OCI-LY3 (cell line): ENCODE measurements around the gene HCRTR1.

Experiments used
- H2AFZ ChIP-seq: fragments of 200-600, 300-600 bp; shearing (Covaris generic); 2 replicates; pipeline ENCODE4 v1.6.0; 2014; ENCODE audit warnings: antibody characterized with exemption, low read depth, low read length
- H3K27ac ChIP-seq: fragments of 200-600, 300-600 bp; sonication (generic); 2 replicates; pipeline ENCODE4 v1.5.1; 2014; ENCODE audit warnings: mild to moderate bottlenecking, low read length, moderate library complexity, mixed read lengths
- H3K27me3 ChIP-seq: fragments of 200-600, 300-600 bp; sonication (generic); 2 replicates; pipeline ENCODE4 v1.6.1; 2014; ENCODE audit warnings: low read depth, low read length, mixed read lengths
- H3K36me3 ChIP-seq: fragments of 200-600, 300-600 bp; sonication (generic); replicated peaks from 2 replicates; pipeline ENCODE3; 2014; ENCODE audit warnings: low read depth, low read length, mixed read lengths
- H3K4me1 ChIP-seq: fragments of 300-600, 200-600 bp; sonication (generic); 2 replicates; pipeline ENCODE4 v1.6.1; 2014; ENCODE audit warnings: low read length, mixed read lengths
- H3K4me2 ChIP-seq: fragments of 200-600, 300-600 bp; sonication (generic); 2 replicates; pipeline ENCODE4 v1.6.1; 2014; ENCODE audit warnings: low read length, mixed read lengths
- H3K4me3 ChIP-seq: fragments of 300-600, 200-600 bp; sonication (generic); 2 replicates; pipeline ENCODE4 v1.5.1; 2014; ENCODE audit warnings: antibody characterized with exemption, mild to moderate bottlenecking, low read length, moderate library complexity
- H3K79me2 ChIP-seq: fragments of 300-600, 200-600 bp; shearing (Covaris generic); 2 replicates; pipeline ENCODE4 v1.6.1; 2014; ENCODE audit warnings: mild to moderate bottlenecking, low read length, mixed read lengths
- H3K9ac ChIP-seq: fragments of 300-600, 200-600 bp; shearing (Covaris generic); 2 replicates; pipeline ENCODE4 v1.6.0; 2014; ENCODE audit warnings: mild to moderate bottlenecking, low read length, moderate library complexity
- H3K9me3 ChIP-seq: fragments of 200-600, 300-600 bp; shearing (Covaris generic); 2 replicates; pipeline ENCODE4 v1.6.1; 2014; ENCODE audit warnings: low read length, mixed read lengths; ENCODE audit not compliant: insufficient read depth
- H4K20me1 ChIP-seq: fragments of 200-600, 300-600 bp; sonication (generic); 2 replicates; pipeline ENCODE4 v1.6.1; 2016; ENCODE audit warnings: low read length, mixed read lengths; ENCODE audit not compliant: insufficient read depth
- EZH2phosphoT487 ChIP-seq: fragments of 200-600 bp; shearing (Covaris generic); IDR thresholded peaks from 2 replicates; pipeline ENCODE4 v1.6.1; 2018; ENCODE audit warnings: antibody characterized with exemption, mixed run types, low read depth
- TF ChIP-seq, protein P1 (sequence below): fragments of 200-600, 300-600 bp; sonication (generic); IDR thresholded peaks from 2 replicates; pipeline ENCODE4 v1.5.1; 2014; ENCODE audit warnings: antibody characterized with exemption, low read length, low read depth

HCRTR1 gene

GRCh38 chr1:31614414-31615005 lies 3.0 kb upstream of the HCRTR1 start:
- Histone ChIP-seq H3K36me3 (no peaks in the 10 kb centered on the region), H3K9ac (no peak overlapping the region), H3K79me2 (no peaks in the 10 kb centered on the region), H3K9me3 (no peaks in the 10 kb centered on the region), H3K27ac (no peak overlapping the region), H4K20me1 (no peaks in the 10 kb centered on the region), H2AFZ (no peak overlapping the region), H3K4me1 (peaks cover 13% of the 10 kb centered on the region), H3K27me3 (no peaks in the 10 kb centered on the region), H3K4me3 (no peak overlapping the region), H3K4me2 (no peak overlapping the region)
- TF ChIP-seq, protein P1, sequence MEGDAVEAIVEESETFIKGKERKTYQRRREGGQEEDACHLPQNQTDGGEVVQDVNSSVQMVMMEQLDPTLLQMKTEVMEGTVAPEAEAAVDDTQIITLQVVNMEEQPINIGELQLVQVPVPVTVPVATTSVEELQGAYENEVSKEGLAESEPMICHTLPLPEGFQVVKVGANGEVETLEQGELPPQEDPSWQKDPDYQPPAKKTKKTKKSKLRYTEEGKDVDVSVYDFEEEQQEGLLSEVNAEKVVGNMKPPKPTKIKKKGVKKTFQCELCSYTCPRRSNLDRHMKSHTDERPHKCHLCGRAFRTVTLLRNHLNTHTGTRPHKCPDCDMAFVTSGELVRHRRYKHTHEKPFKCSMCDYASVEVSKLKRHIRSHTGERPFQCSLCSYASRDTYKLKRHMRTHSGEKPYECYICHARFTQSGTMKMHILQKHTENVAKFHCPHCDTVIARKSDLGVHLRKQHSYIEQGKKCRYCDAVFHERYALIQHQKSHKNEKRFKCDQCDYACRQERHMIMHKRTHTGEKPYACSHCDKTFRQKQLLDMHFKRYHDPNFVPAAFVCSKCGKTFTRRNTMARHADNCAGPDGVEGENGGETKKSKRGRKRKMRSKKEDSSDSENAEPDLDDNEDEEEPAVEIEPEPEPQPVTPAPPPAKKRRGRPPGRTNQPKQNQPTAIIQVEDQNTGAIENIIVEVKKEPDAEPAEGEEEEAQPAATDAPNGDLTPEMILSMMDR = no peak
- TF ChIP-seq EZH2phosphoT487 = no peak

DNA sequence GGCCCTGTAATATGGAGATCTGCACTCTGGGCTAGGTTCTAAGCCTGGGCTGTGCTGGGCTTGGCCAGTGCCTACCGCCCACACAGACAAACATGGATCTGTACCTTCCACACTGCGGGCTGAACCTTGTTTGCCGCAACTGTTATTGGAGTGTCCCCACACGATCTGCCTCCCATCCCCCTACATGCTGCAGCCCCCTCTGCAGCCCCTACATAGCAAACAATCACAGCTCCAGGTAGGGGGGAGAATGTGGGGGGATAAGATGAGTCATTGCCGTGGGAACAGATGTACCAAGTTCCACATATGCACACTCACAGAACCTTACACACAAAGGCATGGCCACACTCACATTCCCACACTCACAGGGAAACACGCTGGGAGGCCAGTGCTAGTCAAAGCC lies 2.1 kb upstream of the HCRTR1 start:
- no peaks in the 10 kb centered on the region for H3K36me3 ChIP-seq
- H2AFZ ChIP-seq = no peak overlapping the region
- no peak overlapping the region for H3K4me2 ChIP-seq
- H3K27ac ChIP-seq = no peak overlapping the region
- no peaks in the 10 kb centered on the region for H4K20me1 ChIP-seq
- H3K4me3 ChIP-seq = no peak overlapping the region
- no peaks in the 10 kb centered on the region for H3K9me3 ChIP-seq
- no peaks in the 10 kb centered on the region for H3K79me2 ChIP-seq
- H3K4me1 ChIP-seq = peaks cover 15% of the 10 kb centered on the region
- no peak for TF ChIP-seq EZH2phosphoT487
- TF ChIP-seq, protein P1 = no peak
- no peak overlapping the region for H3K9ac ChIP-seq
- H3K27me3 ChIP-seq = no peaks in the 10 kb centered on the region

- no peak overlapping the region for H3K27ac ChIP-seq
Observed at GRCh38 chr1:31615939-31616338, 1.6 kb upstream of the HCRTR1 start.

GRCh38 chr1:31617916-31618746 lies 642 bp downstream of the HCRTR1 start:
- Histone ChIP-seq H3K4me1 (peaks cover 15% of the 10 kb centered on the region), H3K79me2 (no peaks in the 10 kb centered on the region), H3K27ac (no peak overlapping the region), H4K20me1 (no peaks in the 10 kb centered on the region), H3K9me3 (no peaks in the 10 kb centered on the region), H2AFZ (peak overlapping the region; percentile 85), H3K4me2 (peak overlapping the region; percentile 96), H3K36me3 (no peaks in the 10 kb centered on the region), H3K27me3 (no peaks in the 10 kb centered on the region), H3K4me3 (peak overlapping the region; percentile 99), H3K9ac (peak overlapping the region; percentile 79)
- TF ChIP-seq, protein P1 = peak; percentile 65
- TF ChIP-seq EZH2phosphoT487 = no peak

More at GRCh38 chr1:31615939-31616338, 1.6 kb upstream of the HCRTR1 start:
- Histone ChIP-seq H3K9ac (no peak overlapping the region), H3K4me1 (peaks cover 15% of the 10 kb centered on the region), H3K27me3 (no peaks in the 10 kb centered on the region), H4K20me1 (no peaks in the 10 kb centered on the region), H3K79me2 (no peaks in the 10 kb centered on the region), H2AFZ (no peak overlapping the region), H3K4me3 (no peak overlapping the region), H3K9me3 (no peaks in the 10 kb centered on the region), H3K36me3 (no peaks in the 10 kb centered on the region), H3K4me2 (no peak overlapping the region)
- TF ChIP-seq, protein P1 = no peak
- no peak for TF ChIP-seq EZH2phosphoT487
